GM23338 (cell line): ENCODE measurements around the gene ADGRV1. TPM values are rescaled to one million over a fixed set of nuclear protein-coding genes. Genes with fewer than 3 reads are reported as not detected.

ENCODE experiments used
- ATAC-seq: fragments of 200-7000 bp; cut with Tn5 transposase; 3 replicates; pipeline ENCODE4 v1.9.1; 2020
- DNase-seq: peaks from one replicate; pipeline ENCODE4 v3.0.0-alpha.2; 2015; ENCODE audit warnings: low spot score
- H2AFZ ChIP-seq: fragments of 200-600 bp; sonication (generic); 2 replicates; pipeline ENCODE4 v1.8.0; 2016; ENCODE audit warnings: antibody characterized with exemption, mild to moderate bottlenecking, moderate library complexity
- H3F3A ChIP-seq: fragments of 200-600 bp; sonication (generic); replicated peaks from 2 replicates; pipeline ENCODE4 v1.8.0; 2017; ENCODE audit warnings: antibody characterized with exemption, mixed run types, low read depth
- H3K27ac ChIP-seq: fragments of 200-600 bp; sonication (generic); 2 replicates; pipeline ENCODE4 v1.6.1; 2016; ENCODE audit warnings: low read depth
- H3K27me3 ChIP-seq: fragments of 200-600 bp; sonication (generic); 2 replicates; pipeline ENCODE4 v1.8.0; 2016; ENCODE audit warnings: mild to moderate bottlenecking, mixed run types, moderate library complexity; ENCODE audit not compliant: insufficient read depth
- H3K36me3 ChIP-seq: fragments of 200-600 bp; sonication (generic); 2 replicates; pipeline ENCODE4 v1.8.0; 2016; ENCODE audit warnings: mild to moderate bottlenecking; ENCODE audit not compliant: insufficient read depth
- H3K4me1 ChIP-seq: fragments of 200-600 bp; sonication (generic); 2 replicates; pipeline ENCODE4 v1.8.0; 2016; ENCODE audit warnings: mild to moderate bottlenecking, moderate library complexity; ENCODE audit not compliant: insufficient read depth
- H3K4me2 ChIP-seq: fragments of 200-600 bp; sonication (generic); 2 replicates; pipeline ENCODE4 v1.7.1; 2017; ENCODE audit warnings: mixed run types
- H3K4me3 ChIP-seq: fragments of 200-600 bp; sonication (generic); 2 replicates; pipeline ENCODE4 v1.6.1; 2016; ENCODE audit warnings: mixed run types
- H3K79me2 ChIP-seq: fragments of 200-600 bp; sonication (generic); replicated peaks from 2 replicates; pipeline ENCODE4 v1.8.0; 2017; ENCODE audit warnings: mild to moderate bottlenecking; ENCODE audit not compliant: insufficient read depth
- H3K9me2 ChIP-seq: fragments of 200-600 bp; sonication (generic); 2 replicates; pipeline ENCODE4 v1.8.0; 2017; ENCODE audit not compliant: insufficient read depth
- H4K20me1 ChIP-seq: fragments of 200-600 bp; sonication (generic); replicated peaks from 2 replicates; pipeline ENCODE4 v1.8.0; 2017; ENCODE audit warnings: mild to moderate bottlenecking; ENCODE audit not compliant: insufficient read depth
- H3K27ac Mint-ChIP-seq: 2 replicates; pipeline ENCODE4 v1.8.0; 2020; ENCODE audit warnings: inconsistent platforms, mild to moderate bottlenecking, moderate library complexity, mixed read lengths
- H3K27me3 Mint-ChIP-seq: 3 replicates; pipeline ENCODE4 v1.8.0; 2022; ENCODE audit warnings: low read depth, mild to moderate bottlenecking, moderate library complexity, mixed read lengths, inconsistent platforms; ENCODE audit not compliant: insufficient read depth, poor library complexity
- H3K36me3 Mint-ChIP-seq: 3 replicates; pipeline ENCODE4 v1.8.0; 2021; ENCODE audit warnings: low read depth, mild to moderate bottlenecking, inconsistent platforms, moderate library complexity, mixed read lengths
- H3K4me1 Mint-ChIP-seq: 3 replicates; pipeline ENCODE4 v1.8.0; 2020; ENCODE audit warnings: mild to moderate bottlenecking, inconsistent platforms, mixed read lengths
- H3K4me3 Mint-ChIP-seq: 3 replicates; pipeline ENCODE4 v1.8.0; 2021; ENCODE audit warnings: moderate library complexity, mild to moderate bottlenecking, inconsistent platforms, mixed read lengths
- H3K9me3 Mint-ChIP-seq: 3 replicates; pipeline ENCODE4 v1.8.0; 2020; ENCODE audit warnings: moderate library complexity, mild to moderate bottlenecking, inconsistent platforms, mixed read lengths
- ETS1 ChIP-seq: IDR thresholded peaks from 2 replicates; pipeline ENCODE4 v1.6.1; 2016; ENCODE audit warnings: antibody characterized with exemption
- EZH2 ChIP-seq: fragments of 200-600 bp; sonication (generic); IDR thresholded peaks from one replicate; pipeline ENCODE4 v1.8.0; 2017; ENCODE audit warnings: antibody characterized with exemption, mild to moderate bottlenecking, low read depth; ENCODE audit not compliant: unreplicated experiment
- JUNB ChIP-seq: IDR thresholded peaks from one replicate; pipeline ENCODE4 v1.6.1; 2016; ENCODE audit warnings: antibody characterized with exemption; ENCODE audit not compliant: unreplicated experiment
- NANOG ChIP-seq: IDR thresholded peaks from 2 replicates; pipeline ENCODE4 v1.6.1; 2016; ENCODE audit warnings: antibody characterized with exemption, borderline replicate concordance
- POLR2AphosphoS5 ChIP-seq: IDR thresholded peaks from 2 replicates; pipeline ENCODE4 v1.6.1; 2016; ENCODE audit warnings: antibody characterized with exemption, low read depth
- ZNF114 ChIP-seq: fragments of 250-450 bp; sonication (Bioruptor Pico); IDR thresholded peaks from 2 replicates; pipeline ENCODE4 v1.5.0; 2020; ENCODE audit warnings: mild to moderate bottlenecking, moderate library complexity
- ZNF331 ChIP-seq: fragments of 250-450 bp; sonication (Bioruptor Pico); IDR thresholded peaks from 2 replicates; pipeline ENCODE4 v1.5.0; 2020; ENCODE audit warnings: low read depth, mild to moderate bottlenecking, moderate library complexity
- ZNF462 ChIP-seq: fragments of 250-450 bp; sonication (Bioruptor Pico); IDR thresholded peaks from 2 replicates; pipeline ENCODE4 v1.5.0; 2020; ENCODE audit warnings: mild to moderate bottlenecking, moderate library complexity
- polyA plus RNA-seq: library from polyadenylated mRNA; unstranded; fragments of >200 nt; fragmentation: Nextera tagmentation; extraction: Ambion mirVana; gene quantifications from 2 replicates; pipeline ENCODE4 v1.2.1, GENCODE V29; 2016
- total RNA-seq: library from RNA; depleted of rRNA; stranded (reverse); fragments of >200 nt; shearing (Covaris generic); gene quantifications from 2 replicates; pipeline ENCODE4 v1.2.3, GENCODE V29; 2014

ADGRV1 gene
- total and polyA plus RNA-seq, 2 experiments from 2014 or later, result 46.1 to 149 TPM

GRCh38 chr5:91206734-91207133, 648.1 kb downstream of the ADGRV1 start:
- Histone ChIP-seq H3K9me2 (no peaks in the 10 kb centered on the region), H3K4me2 (no peak overlapping the region), H3K4me1 (no peaks in the 10 kb centered on the region), H3K27me3 (no peaks in the 10 kb centered on the region), H3F3A (no peaks in the 10 kb centered on the region), H2AFZ (no peak overlapping the region), H3K4me3 (no peak overlapping the region), H3K36me3 (no peaks in the 10 kb centered on the region), H3K79me2 (no peaks in the 10 kb centered on the region), H4K20me1 (no peaks in the 10 kb centered on the region), H3K27ac (no peak overlapping the region)
- H3K27ac Mint-ChIP-seq, result no peak overlapping the region
- no peaks in the 10 kb centered on the region for H3K27me3 Mint-ChIP-seq
- H3K4me3 Mint-ChIP-seq, result no peak overlapping the region
- no peaks in the 10 kb centered on the region for H3K4me1 Mint-ChIP-seq
- no peak for TF ChIP-seq JUNB
- no peak for TF ChIP-seq ETS1
- TF ChIP-seq ZNF462 (CRISPR knock-in tag), result no peak
- TF ChIP-seq EZH2, result no peak
- no peak for TF ChIP-seq POLR2AphosphoS5
- TF ChIP-seq NANOG, result no peak
- no peak for ATAC-seq
- DNase-seq, result no peak
- H3K36me3 Mint-ChIP-seq, result no peaks in the 10 kb centered on the region
- H3K9me3 Mint-ChIP-seq, result no peaks in the 10 kb centered on the region

- no peaks in the 10 kb centered on the region for H3K9me3 Mint-ChIP-seq
- Histone ChIP-seq H4K20me1 (no peaks in the 10 kb centered on the region), H3K9me2 (no peaks in the 10 kb centered on the region), H2AFZ (no peak overlapping the region), H3K27ac (no peak overlapping the region), H3K79me2 (no peaks in the 10 kb centered on the region), H3K4me3 (no peak overlapping the region), H3K36me3 (no peaks in the 10 kb centered on the region), H3F3A (no peaks in the 10 kb centered on the region), H3K4me2 (no peak overlapping the region), H3K27me3 (no peaks in the 10 kb centered on the region), H3K4me1 (no peaks in the 10 kb centered on the region)
- no peak overlapping the region for H3K4me3 Mint-ChIP-seq
- DNase-seq (no peak), ATAC-seq (no peak)
- H3K36me3 Mint-ChIP-seq, result no peaks in the 10 kb centered on the region
- no peak overlapping the region for H3K27ac Mint-ChIP-seq
- H3K27me3 Mint-ChIP-seq, result no peaks in the 10 kb centered on the region
- no peaks in the 10 kb centered on the region for H3K4me1 Mint-ChIP-seq
- TF ChIP-seq ZNF331, result no peak
- TF ChIP-seq ZNF114, result no peak
- TF ChIP-seq EZH2, result no peak
Observed at GRCh38 chr5:91207248-91207647, 648.7 kb downstream of the ADGRV1 start.
